AG04450 (cell line): ENCODE data around the gene NT5C2. TPM values are rescaled to one million over a fixed set of nuclear protein-coding genes. Genes with fewer than 3 reads are reported as not detected.
"Not testable (repeated sequence)": the region's sequence is repeated elsewhere in the genome, so short reads cannot be mapped to it uniquely, and the experiment has no call there.

Experiments used
- CTCF ChIA-PET: fragments of 300-600, 350-600 bp; formaldehyde crosslinking; extraction: SDS; loops from one replicate; lab custom pipeline; 2022; ENCODE audit warnings: antibody characterized with exemption, inconsistent platforms; lab: Charles Lee
- POLR2A ChIA-PET: fragments of 350-600 bp; formaldehyde crosslinking; extraction: SDS; loops from one replicate; lab custom pipeline; 2021; ENCODE audit warnings: antibody characterized with exemption, inconsistent platforms; lab: Yijun Ruan, JAX
- DNase-seq: peaks from one replicate; pipeline ENCODE4 v3.0.0-alpha.2; 2011; ENCODE audit warnings: low read depth, low spot score
- H3K27ac ChIP-seq: one replicate; pipeline ENCODE4 v1.5.1; 2012; ENCODE audit warnings: low read depth, low read length, control low read depth
- H3K27me3 ChIP-seq: one replicate; pipeline ENCODE4 v1.6.0; 2012; ENCODE audit warnings: low read length; ENCODE audit not compliant: control insufficient read depth, insufficient read depth
- H3K4me3 ChIP-seq: 2 replicates; pipeline ENCODE4 v1.5.1; 2011; ENCODE audit warnings: mild to moderate bottlenecking, low read depth, low read length, control low read depth
- H3K9me3 ChIP-seq: 2 replicates; pipeline ENCODE4 v1.5.1; 2012; ENCODE audit warnings: low read length; ENCODE audit not compliant: control insufficient read depth, insufficient read depth
- polyA plus RNA-seq: library from polyadenylated mRNA; depleted of rRNA; stranded (reverse); fragments of >200 nt; gene quantifications from 2 replicates; pipeline ENCODE4 v1.2.3, GENCODE V29; 2011
- TF ChIP-seq, protein P1 (sequence below): IDR thresholded peaks from 2 replicates; pipeline ENCODE4 v1.5.1; 2011; ENCODE audit warnings: low read depth, low read length, control low read depth, inconsistent platforms

NT5C2 gene
- polyA plus RNA-seq, 1 experiment = 117 TPM

DNA sequence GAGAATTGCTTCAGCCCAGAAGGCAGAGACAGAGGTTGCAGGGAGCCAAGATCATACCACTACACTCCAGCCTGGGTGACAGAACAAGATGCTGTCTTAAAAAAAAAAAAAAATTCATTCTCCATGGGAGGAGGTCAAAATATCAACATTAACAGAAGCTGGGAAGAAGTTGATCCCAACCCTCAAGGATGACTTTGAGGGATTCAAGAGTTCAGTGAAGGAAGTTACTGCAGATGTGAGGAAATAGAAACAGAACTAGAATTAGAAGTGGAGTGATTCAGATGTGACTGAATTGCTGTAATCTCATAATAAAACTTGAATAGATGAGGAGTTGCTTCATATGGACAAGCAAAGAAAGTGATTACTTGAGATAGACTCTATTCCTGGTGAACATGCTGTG is 32.9 kb upstream of the NT5C2 start:
- POLR2A ChIA-PET = interaction anchor here (0.7 kb wide), 1 partner anchor 308 kb away, joined by 4 read pairs; no protein-coding TSS in a partner anchor
- CTCF ChIA-PET = no interaction called here
- TF ChIP-seq, protein P1, sequence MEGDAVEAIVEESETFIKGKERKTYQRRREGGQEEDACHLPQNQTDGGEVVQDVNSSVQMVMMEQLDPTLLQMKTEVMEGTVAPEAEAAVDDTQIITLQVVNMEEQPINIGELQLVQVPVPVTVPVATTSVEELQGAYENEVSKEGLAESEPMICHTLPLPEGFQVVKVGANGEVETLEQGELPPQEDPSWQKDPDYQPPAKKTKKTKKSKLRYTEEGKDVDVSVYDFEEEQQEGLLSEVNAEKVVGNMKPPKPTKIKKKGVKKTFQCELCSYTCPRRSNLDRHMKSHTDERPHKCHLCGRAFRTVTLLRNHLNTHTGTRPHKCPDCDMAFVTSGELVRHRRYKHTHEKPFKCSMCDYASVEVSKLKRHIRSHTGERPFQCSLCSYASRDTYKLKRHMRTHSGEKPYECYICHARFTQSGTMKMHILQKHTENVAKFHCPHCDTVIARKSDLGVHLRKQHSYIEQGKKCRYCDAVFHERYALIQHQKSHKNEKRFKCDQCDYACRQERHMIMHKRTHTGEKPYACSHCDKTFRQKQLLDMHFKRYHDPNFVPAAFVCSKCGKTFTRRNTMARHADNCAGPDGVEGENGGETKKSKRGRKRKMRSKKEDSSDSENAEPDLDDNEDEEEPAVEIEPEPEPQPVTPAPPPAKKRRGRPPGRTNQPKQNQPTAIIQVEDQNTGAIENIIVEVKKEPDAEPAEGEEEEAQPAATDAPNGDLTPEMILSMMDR = no peak
- Histone ChIP-seq H3K9me3 (peaks cover 16% of the 10 kb centered on the region), H3K4me3 (no peak overlapping the region), H3K27me3 (no peaks in the 10 kb centered on the region), H3K27ac (no peak overlapping the region)
- no peak for DNase-seq

DNA sequence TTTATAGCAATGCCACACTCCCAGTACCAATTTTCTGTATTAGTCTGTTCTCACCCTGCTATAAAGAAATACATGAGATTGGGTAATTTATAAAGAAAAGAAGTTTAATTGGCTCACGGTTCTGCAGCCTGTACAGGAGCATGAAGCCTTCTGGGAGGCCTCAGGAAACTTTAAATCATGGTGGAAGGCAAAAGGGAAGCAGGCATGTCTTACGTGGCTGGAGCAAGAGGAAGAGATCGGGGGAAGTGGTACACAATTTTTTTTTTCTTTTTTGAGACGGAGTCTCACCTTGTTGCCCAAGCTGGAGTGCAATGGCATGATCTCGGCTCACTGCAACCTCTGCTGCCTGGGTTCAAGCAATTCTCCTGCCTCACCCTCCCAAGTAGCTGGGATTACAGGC is 31.6 kb upstream of the NT5C2 start:
- CTCF ChIA-PET, H3K27ac ChIP-seq, H3K4me3 ChIP-seq, H3K27me3 ChIP-seq, DNase-seq, POLR2A ChIA-PET: not testable (repeated sequence)
- peaks cover 16% of the 10 kb centered on the region for H3K9me3 ChIP-seq

DNA sequence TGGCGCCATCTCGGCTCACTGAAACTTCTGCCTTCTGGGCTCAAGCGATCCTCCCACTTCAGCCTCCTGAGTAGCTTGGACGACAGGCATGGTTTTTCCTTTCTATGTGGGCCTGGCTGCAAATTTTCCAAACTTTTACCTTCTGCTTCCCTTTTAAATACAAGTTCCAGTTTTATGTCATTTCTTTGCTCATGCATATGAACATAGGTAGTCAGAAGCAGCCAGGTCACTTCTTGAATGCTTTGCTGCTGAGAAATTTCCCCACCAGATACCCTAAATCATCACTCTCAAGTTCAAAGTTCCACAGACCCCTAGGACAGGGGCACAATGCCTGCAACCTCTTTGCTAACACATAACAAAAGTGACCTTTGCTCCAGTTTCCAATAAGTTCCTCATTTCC is 31.1 kb upstream of the NT5C2 start:
- TF ChIP-seq, protein P1 = no peak
- DNase-seq = no peak
- H3K9me3 ChIP-seq = peaks cover 16% of the 10 kb centered on the region
- no peaks in the 10 kb centered on the region for H3K27me3 ChIP-seq
- H3K27ac ChIP-seq = no peak overlapping the region
- H3K4me3 ChIP-seq = no peak overlapping the region
- ChIA-PET POLR2A (no interaction called here), CTCF (interaction anchor here (1.0 kb wide), 1 partner anchor 20 kb away, joined by 4 read pairs; no protein-coding TSS in a partner anchor)

DNA sequence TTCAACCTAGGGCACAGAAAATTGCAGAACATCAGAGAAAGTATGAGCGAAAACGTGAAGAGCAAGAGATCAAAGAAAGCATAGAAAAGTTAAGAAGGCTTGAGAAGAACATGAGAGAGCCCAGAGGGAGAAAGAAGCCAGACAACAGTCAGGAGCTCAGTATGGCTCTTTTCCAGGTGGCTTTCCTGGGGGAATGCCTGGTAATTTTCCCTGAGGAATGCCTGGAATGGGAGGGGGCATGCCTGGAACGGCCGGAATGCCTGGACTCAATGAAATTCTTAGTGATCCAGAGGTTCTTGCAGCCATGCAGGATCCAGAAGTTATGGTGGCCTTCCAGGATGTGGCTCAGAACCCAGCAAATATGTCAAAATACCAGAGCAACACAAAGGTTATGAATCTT is 23.3 kb upstream of the NT5C2 start:
- CTCF ChIA-PET, H3K27me3 ChIP-seq, H3K4me3 ChIP-seq, H3K9me3 ChIP-seq, DNase-seq, H3K27ac ChIP-seq: not testable (repeated sequence)
- POLR2A ChIA-PET = interaction anchor here (1.0 to 1.1 kb wide), 2 partner anchors 15 to 24 kb away, joined by 3 to 5 read pairs; no protein-coding TSS in a partner anchor

DNA sequence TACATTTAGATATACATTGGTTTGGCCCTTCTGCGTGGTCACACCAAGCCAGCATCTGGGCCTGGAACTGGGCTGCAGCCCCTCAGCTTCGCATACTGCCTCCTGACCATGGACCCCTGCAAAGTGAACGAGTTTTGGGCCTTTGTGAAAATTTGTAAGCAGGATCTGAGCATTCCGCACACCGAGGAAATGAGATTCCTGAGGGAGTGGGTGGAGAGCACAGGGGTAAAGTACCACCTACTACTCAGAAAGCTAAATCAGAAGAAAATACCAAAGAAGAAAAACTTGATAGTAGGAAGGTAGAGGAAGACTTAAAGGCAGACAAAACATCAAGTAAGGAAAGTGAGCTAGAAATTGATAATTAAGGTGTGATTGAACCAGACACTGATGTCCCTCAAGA is 22.5 kb upstream of the NT5C2 start:
- no peaks in the 10 kb centered on the region for H3K27me3 ChIP-seq
- no peak overlapping the region for H3K4me3 ChIP-seq
- CTCF ChIA-PET = no interaction called here
- POLR2A ChIA-PET = interaction anchor here (1.1 kb wide), 1 partner anchor 23 kb away, joined by 5 read pairs; no protein-coding TSS in a partner anchor
- no peaks in the 10 kb centered on the region for H3K9me3 ChIP-seq
- no peak overlapping the region for H3K27ac ChIP-seq
- no peak for DNase-seq
- TF ChIP-seq, protein P1 = no peak

DNA sequence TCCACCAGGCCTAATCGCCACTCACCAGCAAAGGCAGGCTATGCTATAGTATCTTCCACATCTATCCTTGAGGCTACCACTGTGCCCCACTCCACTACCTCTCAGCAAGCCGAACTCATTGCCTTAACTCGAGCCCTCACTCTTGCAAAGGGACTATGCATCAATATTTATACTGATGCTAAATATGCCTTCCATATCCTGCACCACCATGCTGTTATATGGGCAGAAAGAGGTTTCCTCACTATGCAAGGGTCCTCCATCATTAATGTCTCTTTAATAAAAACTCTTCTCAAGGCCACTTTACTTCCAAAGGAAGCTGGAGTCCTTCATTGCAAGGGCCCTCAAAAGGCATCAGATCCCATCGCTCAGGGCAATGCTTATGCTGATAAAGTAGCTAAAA is 17.2 kb upstream of the NT5C2 start:
- CTCF ChIA-PET, H3K4me3 ChIP-seq, DNase-seq, POLR2A ChIA-PET, H3K27me3 ChIP-seq, H3K9me3 ChIP-seq, H3K27ac ChIP-seq: not testable (repeated sequence)

DNA sequence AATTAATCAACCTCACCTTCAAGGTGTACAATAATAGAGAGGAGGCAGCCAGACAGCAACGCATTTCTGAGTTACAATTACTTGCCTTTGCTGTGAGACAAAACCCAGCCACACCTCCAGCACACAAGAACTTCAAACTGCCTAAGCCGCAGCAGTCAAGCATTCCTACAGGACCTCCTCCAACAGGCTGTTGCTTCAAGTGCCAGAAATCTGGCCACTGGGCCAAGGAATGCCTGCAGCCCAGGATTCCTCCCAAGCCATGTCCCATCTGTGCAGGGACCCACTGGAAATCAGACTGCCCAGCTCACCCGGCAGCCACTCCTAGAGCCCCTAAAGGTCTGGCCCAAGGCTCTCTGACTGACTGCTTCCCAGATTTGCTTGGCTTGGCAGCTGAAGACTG is 14.6 kb upstream of the NT5C2 start:
- DNase-seq, H3K27ac ChIP-seq, CTCF ChIA-PET: not testable (repeated sequence)

More for the DNA sequence above, 14.6 kb upstream of the NT5C2 start:
- H3K27me3 ChIP-seq, H3K9me3 ChIP-seq, H3K4me3 ChIP-seq: not testable (repeated sequence)
- POLR2A ChIA-PET = interaction anchor here (0.5 kb wide), 1 partner anchor 43 kb away, joined by 4 read pairs; no protein-coding TSS in a partner anchor
